Rectal smooth muscle tissue (tissue), 1 donor: ENCODE results near the gene BEST3.

ENCODE experiments used
- H3K27ac ChIP-seq: one replicate; pipeline ENCODE4 v1.7.0; 2013; ENCODE audit warnings: low read depth, low read length, inconsistent platforms
- H3K27me3 ChIP-seq: one replicate; pipeline ENCODE4 v1.7.0; 2013; ENCODE audit warnings: low read length; ENCODE audit not compliant: control insufficient read depth, insufficient read depth
- H3K36me3 ChIP-seq: one replicate; pipeline ENCODE4 v1.7.0; 2013; ENCODE audit warnings: low read length; ENCODE audit not compliant: control insufficient read depth, insufficient read depth
- H3K4me1 ChIP-seq: one replicate; pipeline ENCODE4 v1.7.0; 2013; ENCODE audit warnings: low read length; ENCODE audit not compliant: control insufficient read depth, insufficient read depth
- H3K4me3 ChIP-seq: one replicate; pipeline ENCODE4 v1.7.0; 2013; ENCODE audit warnings: low read length
- H3K9ac ChIP-seq: one replicate; pipeline ENCODE4 v1.7.0; 2013; ENCODE audit warnings: low read length

The BEST3 gene

GRCh38 chr12:69698769-69699540 is at the start of gene BEST3:
TSS of gene BEST3 (minus strand) at chr12:69699303. CDS start at chr12:69697798, 1,505 bp downstream.
- Histone ChIP-seq H3K36me3 (no peaks in the 10 kb centered on the region), H3K4me3 (no peak within 1 kb of the TSS), H3K27me3 (no peaks in the 10 kb centered on the region), H3K4me1 (no peaks in the 10 kb centered on the region), H3K27ac (no peak within 1 kb of the TSS), H3K9ac (no peak within 1 kb of the TSS)

GRCh38 chr12:69744109-69744508 is 45.0 kb upstream of the BEST3 start:
- Histone ChIP-seq H3K27ac (no peak overlapping the region), H3K27me3 (no peaks in the 10 kb centered on the region), H3K4me1 (peaks cover 8% of the 10 kb centered on the region), H3K36me3 (no peaks in the 10 kb centered on the region), H3K4me3 (no peak overlapping the region), H3K9ac (no peak overlapping the region)

GRCh38 chr12:69739287-69740191 is 40.4 kb upstream of the BEST3 start:
- Histone ChIP-seq H3K9ac (peak overlapping the region; percentile 62), H3K4me3 (peak overlapping the region; percentile 95), H3K27ac (peak overlapping the region; percentile 14), H3K27me3 (no peaks in the 10 kb centered on the region), H3K4me1 (peaks cover 8% of the 10 kb centered on the region), H3K36me3 (no peaks in the 10 kb centered on the region)

GRCh38 chr12:69738351-69739286 is 39.5 kb upstream of the BEST3 start, which contains the start of gene RAB3IP:
TSS of gene RAB3IP (plus strand) at chr12:69738860. CDS start at chr12:69755409, 16,549 bp downstream.
- H3K27me3 ChIP-seq, result no peaks in the 10 kb centered on the region
- H3K36me3 ChIP-seq, result no peaks in the 10 kb centered on the region
- H3K27ac ChIP-seq, result peak within 1 kb of the TSS; percentile 14
- H3K9ac ChIP-seq, result peak within 1 kb of the TSS; percentile 62
- peak within 1 kb of the TSS; percentile 95 for H3K4me3 ChIP-seq
- peaks cover 8% of the 10 kb centered on the region for H3K4me1 ChIP-seq

- Histone ChIP-seq H3K9ac (no peak overlapping the region), H3K4me3 (no peak overlapping the region), H3K4me1 (no peaks in the 10 kb centered on the region), H3K36me3 (no peaks in the 10 kb centered on the region), H3K27me3 (no peaks in the 10 kb centered on the region), H3K27ac (no peak overlapping the region)
These were observed 34.5 kb upstream of the BEST3 start for GRCh38 chr12:69733638-69734037.

GRCh38 chr12:69732088-69732487 is 33.0 kb upstream of the BEST3 start:
- Histone ChIP-seq H3K4me3 (no peak overlapping the region), H3K27ac (no peak overlapping the region), H3K9ac (no peak overlapping the region), H3K4me1 (no peaks in the 10 kb centered on the region), H3K27me3 (no peaks in the 10 kb centered on the region), H3K36me3 (no peaks in the 10 kb centered on the region)

GRCh38 chr12:69726922-69727321 is 27.8 kb upstream of the BEST3 start:
- no peak overlapping the region for H3K4me3 ChIP-seq
- H3K36me3 ChIP-seq, result no peaks in the 10 kb centered on the region
- no peak overlapping the region for H3K9ac ChIP-seq
- H3K4me1 ChIP-seq, result no peaks in the 10 kb centered on the region
- no peaks in the 10 kb centered on the region for H3K27me3 ChIP-seq
- H3K27ac ChIP-seq, result no peak overlapping the region

- Histone ChIP-seq H3K36me3 (no peaks in the 10 kb centered on the region), H3K9ac (no peak overlapping the region), H3K27ac (no peak overlapping the region), H3K4me3 (no peak overlapping the region), H3K4me1 (no peaks in the 10 kb centered on the region), H3K27me3 (no peaks in the 10 kb centered on the region)
These were observed 21.6 kb upstream of the BEST3 start for GRCh38 chr12:69720750-69721149.

GRCh38 chr12:69719336-69720316 is 20.5 kb upstream of the BEST3 start:
- Histone ChIP-seq H3K27ac (no peak overlapping the region), H3K36me3 (no peaks in the 10 kb centered on the region), H3K4me3 (no peak overlapping the region), H3K9ac (no peak overlapping the region), H3K27me3 (no peaks in the 10 kb centered on the region), H3K4me1 (no peaks in the 10 kb centered on the region)

- Histone ChIP-seq H3K27ac (no peak overlapping the region), H3K9ac (no peak overlapping the region), H3K36me3 (no peaks in the 10 kb centered on the region), H3K4me3 (no peak overlapping the region), H3K27me3 (no peaks in the 10 kb centered on the region), H3K4me1 (no peaks in the 10 kb centered on the region)
These were observed 15.4 kb upstream of the BEST3 start for GRCh38 chr12:69714542-69714941.

- no peaks in the 10 kb centered on the region for H3K4me1 ChIP-seq
- no peak overlapping the region for H3K9ac ChIP-seq
- H3K4me3 ChIP-seq, result no peak overlapping the region
- no peaks in the 10 kb centered on the region for H3K27me3 ChIP-seq
- H3K27ac ChIP-seq, result no peak overlapping the region
- H3K36me3 ChIP-seq, result no peaks in the 10 kb centered on the region
These were observed 13.7 kb upstream of the BEST3 start for GRCh38 chr12:69712826-69713225.
